Fibroblast of mammary gland (primary cell): ENCODE measurements around the gene HIPK2.

Experiments used
- DNase-seq: peaks from one replicate; pipeline ENCODE4 v3.0.0-alpha.2; 2010; ENCODE audit warnings: low read depth
- H3K4me3 ChIP-seq: 2 replicates; pipeline ENCODE4 v1.5.1; 2011; ENCODE audit warnings: low read depth, mild to moderate bottlenecking, low read length, moderate library complexity; ENCODE audit not compliant: control insufficient read depth
- CTCF ChIP-seq: conservative IDR thresholded peaks from 2 replicates; pipeline ENCODE4 v1.5.1; 2011; ENCODE audit warnings: low read depth, low read length, inconsistent platforms; ENCODE audit not compliant: control insufficient read depth, insufficient read depth

Gene HIPK2

GRCh38 chr7:139566075-139566474, 211.7 kb downstream of the HIPK2 start:
- no peak overlapping the region for H3K4me3 ChIP-seq
- TF ChIP-seq CTCF = no peak
- DNase-seq = no peak

- no peak for TF ChIP-seq CTCF
- H3K4me3 ChIP-seq = no peak overlapping the region
- no peak for DNase-seq
Measured at GRCh38 chr7:139563856-139564255, 213.9 kb downstream of the HIPK2 start.

- no peak overlapping the region for H3K4me3 ChIP-seq
- DNase-seq = no peak
- TF ChIP-seq CTCF = no peak
Measured at GRCh38 chr7:139562961-139563565, 214.7 kb downstream of the HIPK2 start.

- no peak for DNase-seq
Measured at GRCh38 chr7:139562491-139562890, 215.3 kb downstream of the HIPK2 start.

GRCh38 chr7:139560678-139561077, 217.1 kb downstream of the HIPK2 start:
- H3K4me3 ChIP-seq = no peak overlapping the region
- no peak for TF ChIP-seq CTCF
- no peak for DNase-seq

More at GRCh38 chr7:139562491-139562890, 215.3 kb downstream of the HIPK2 start:
- H3K4me3 ChIP-seq = no peak overlapping the region
- TF ChIP-seq CTCF = no peak

GRCh38 chr7:139560199-139560598, 217.6 kb downstream of the HIPK2 start:
- no peak for DNase-seq
- TF ChIP-seq CTCF = no peak
- H3K4me3 ChIP-seq = no peak overlapping the region
